Muscle layer of duodenum (tissue), 2 donors: ENCODE measurements around the gene PGC.
A peak's percentile ranks its signal among the peaks of the same experiment; 100 is the strongest.

ENCODE experiments used
- H3K27ac ChIP-seq: one replicate; pipeline ENCODE4 v1.7.0; 2013; ENCODE audit warnings: mild to moderate bottlenecking, low read length
- H3K27me3 ChIP-seq: one replicate; pipeline ENCODE4 v1.7.0; 2013; ENCODE audit warnings: low read depth, mild to moderate bottlenecking, control low read depth, low read length
- H3K36me3 ChIP-seq, 2 donors: one replicate each; pipeline ENCODE4 v1.7.0; 2013; ENCODE audit warnings: low read length in 2 of 2, control low read depth in 1 of 2, mild to moderate bottlenecking in 1 of 2; ENCODE audit not compliant: insufficient read depth in 2 of 2, control insufficient read depth in 1 of 2
- H3K4me1 ChIP-seq, 2 donors: one replicate each; pipeline ENCODE4 v1.7.0; 2013; ENCODE audit warnings: low read length in 2 of 2, mild to moderate bottlenecking in 2 of 2, control low read depth in 1 of 2, moderate library complexity in 1 of 2; ENCODE audit not compliant: insufficient read depth in 2 of 2, control insufficient read depth in 1 of 2
- H3K4me3 ChIP-seq, 2 donors: one replicate each; pipeline ENCODE4 v1.7.0; 2013; ENCODE audit warnings: low read length in 2 of 2, low read depth in 1 of 2, mild to moderate bottlenecking in 1 of 2
- H3K9me3 ChIP-seq, 2 donors: one replicate each; pipeline ENCODE4 v1.7.0; 2013; ENCODE audit warnings: low read length in 2 of 2, control low read depth in 1 of 2, mild to moderate bottlenecking in 1 of 2; ENCODE audit not compliant: control insufficient read depth in 1 of 2
- donor health status: healthy.

PGC gene

GRCh38 chr6:41784581-41785171, 37.5 kb upstream of the PGC start:
- H3K4me1 ChIP-seq: peaks cover 16 to 39% of the 10 kb centered on the region in 2 donors

GRCh38 chr6:41783106-41783780, 36.0 kb upstream of the PGC start:
- Histone ChIP-seq H3K4me3 (no peak overlapping the region), H3K9me3 (no peaks in the 10 kb centered on the region), H3K27me3 (no peaks in the 10 kb centered on the region), H3K4me1 (peaks cover 23 to 42% of the 10 kb centered on the region in 2 donors), H3K36me3 (no peaks in the 10 kb centered on the region), H3K27ac (no peak overlapping the region)

More at GRCh38 chr6:41784581-41785171, 37.5 kb upstream of the PGC start:
- Histone ChIP-seq H3K27ac (peak overlapping the region; percentile 28), H3K4me3 (no peak overlapping the region), H3K9me3 (no peaks in the 10 kb centered on the region), H3K36me3 (peaks cover 8% of the 10 kb centered on the region in 2 donors), H3K27me3 (no peaks in the 10 kb centered on the region)

- H3K27ac ChIP-seq: peak overlapping the region; percentile 61
- no peaks in the 10 kb centered on the region for H3K27me3 ChIP-seq
- peaks cover 23 to 43% of the 10 kb centered on the region in 2 donors for H3K4me1 ChIP-seq
- no peaks in the 10 kb centered on the region for H3K9me3 ChIP-seq
- peak overlapping the region; percentile 63 to 87 for H3K4me3 ChIP-seq
- H3K36me3 ChIP-seq: peaks cover 0 to 11% of the 10 kb centered on the region in 2 donors
Measured at GRCh38 chr6:41781366-41781730, 34.2 kb upstream of the PGC start.

GRCh38 chr6:41780551-41781365, 33.6 kb upstream of the PGC start, which contains the start of gene PRICKLE4:
PRICKLE4 (plus strand) TSS chr6:41780782; CDS start chr6:41783474, 2,692 bp downstream.
- Histone ChIP-seq H3K4me3 (peak within 1 kb of the TSS; percentile 80 to 87), H3K4me1 (peaks cover 20 to 38% of the 10 kb centered on the region in 2 donors), H3K36me3 (peaks cover 0 to 11% of the 10 kb centered on the region in 2 donors), H3K27ac (peak within 1 kb of the TSS; percentile 72), H3K27me3 (no peaks in the 10 kb centered on the region), H3K9me3 (no peaks in the 10 kb centered on the region)

GRCh38 chr6:41779788-41780550, 32.8 kb upstream of the PGC start, which contains the start of gene FRS3:
FRS3 (minus strand) TSS chr6:41779900; CDS start chr6:41776987, 2,913 bp downstream.
- H3K27ac ChIP-seq: peak within 1 kb of the TSS; percentile 72
- no peaks in the 10 kb centered on the region for H3K27me3 ChIP-seq
- H3K36me3 ChIP-seq: peaks cover 6 to 17% of the 10 kb centered on the region in 2 donors
- peak within 1 kb of the TSS; percentile 80 to 87 for H3K4me3 ChIP-seq
- no peaks in the 10 kb centered on the region for H3K9me3 ChIP-seq
- peaks cover 17 to 30% of the 10 kb centered on the region in 2 donors for H3K4me1 ChIP-seq

- H3K27ac ChIP-seq: peak overlapping the region; percentile 16
- H3K27me3 ChIP-seq: no peaks in the 10 kb centered on the region
- H3K4me3 ChIP-seq: peak overlapping the region; percentile 67 to 87
- H3K4me1 ChIP-seq: peaks cover 14 to 25% of the 10 kb centered on the region in 2 donors
- H3K9me3 ChIP-seq: no peaks in the 10 kb centered on the region
- H3K36me3 ChIP-seq: peaks cover 11 to 23% of the 10 kb centered on the region in 2 donors
Measured at GRCh38 chr6:41779336-41779735, 32.1 kb upstream of the PGC start.

GRCh38 chr6:41778895-41779294, 31.7 kb upstream of the PGC start:
- Histone ChIP-seq H3K9me3 (no peaks in the 10 kb centered on the region), H3K4me1 (peaks cover 9 to 25% of the 10 kb centered on the region in 2 donors), H3K27me3 (no peaks in the 10 kb centered on the region), H3K27ac (peak overlapping the region; percentile 16), H3K36me3 (peaks cover 14 to 26% of the 10 kb centered on the region in 2 donors), H3K4me3 (peak overlapping the region; percentile 67 to 87)

- H3K4me1 ChIP-seq: peaks cover 7 to 25% of the 10 kb centered on the region in 2 donors
- no peaks in the 10 kb centered on the region for H3K27me3 ChIP-seq
- peaks cover 16 to 34% of the 10 kb centered on the region in 2 donors for H3K36me3 ChIP-seq
- H3K27ac ChIP-seq: no peak overlapping the region
- H3K9me3 ChIP-seq: no peaks in the 10 kb centered on the region
- H3K4me3 ChIP-seq: no peak overlapping the region
Measured at GRCh38 chr6:41777551-41778285, 30.5 kb upstream of the PGC start.

- peaks cover 7 to 11% of the 10 kb centered on the region in 2 donors for H3K4me1 ChIP-seq
- peaks cover 29 to 57% of the 10 kb centered on the region in 2 donors for H3K36me3 ChIP-seq
- H3K9me3 ChIP-seq: no peaks in the 10 kb centered on the region
- no peak overlapping the region for H3K27ac ChIP-seq
- no peak overlapping the region for H3K4me3 ChIP-seq
- H3K27me3 ChIP-seq: no peaks in the 10 kb centered on the region
Measured at GRCh38 chr6:41775293-41775882, 28.2 kb upstream of the PGC start.

- H3K9me3 ChIP-seq: no peaks in the 10 kb centered on the region
Measured at GRCh38 chr6:41774841-41775240, 27.6 kb upstream of the PGC start.

More at GRCh38 chr6:41774841-41775240, 27.6 kb upstream of the PGC start:
- Histone ChIP-seq H3K27me3 (no peaks in the 10 kb centered on the region), H3K4me1 (peaks cover 7 to 11% of the 10 kb centered on the region in 2 donors), H3K36me3 (peaks cover 29 to 59% of the 10 kb centered on the region in 2 donors), H3K27ac (no peak overlapping the region), H3K4me3 (no peak overlapping the region)
